OCI-LY1 (cell line): Measurements from ENCODE around the gene CASZ1.

ENCODE experiments used
- H2AFZ ChIP-seq: fragments of 200-600 bp; sonication (generic), shearing (Covaris generic); 2 replicates; pipeline ENCODE4 v1.6.0; 2014; ENCODE audit warnings: antibody characterized with exemption, mild to moderate bottlenecking, low read length
- H3F3A ChIP-seq: fragments of 200-600 bp; sonication (generic), shearing (Covaris generic); 2 replicates; pipeline ENCODE4 v1.6.0; 2014; ENCODE audit warnings: mild to moderate bottlenecking, antibody characterized with exemption, low read length, moderate library complexity; ENCODE audit not compliant: insufficient read depth
- H3K27ac ChIP-seq: fragments of 200-600 bp; sonication (generic); 2 replicates; pipeline ENCODE4 v1.5.1; 2014; ENCODE audit warnings: low read length, mixed run types, mild to moderate bottlenecking, low read depth; ENCODE audit not compliant: poor library complexity, severe bottlenecking
- H3K27me3 ChIP-seq: fragments of 200-600 bp; sonication (generic); 2 replicates; pipeline ENCODE4 v1.6.0; 2014; ENCODE audit warnings: antibody characterized with exemption, mild to moderate bottlenecking, low read length, moderate library complexity; ENCODE audit not compliant: insufficient read depth
- H3K36me3 ChIP-seq: fragments of 200-600 bp; sonication (generic); 2 replicates; pipeline ENCODE4 v1.6.1; 2014; ENCODE audit warnings: mild to moderate bottlenecking, antibody characterized with exemption, low read length, moderate library complexity, mixed read lengths; ENCODE audit not compliant: insufficient read depth
- H3K4me1 ChIP-seq: fragments of 200-600 bp; sonication (generic); 2 replicates; pipeline ENCODE4 v1.5.1; 2014; ENCODE audit warnings: mild to moderate bottlenecking, low read length, moderate library complexity; ENCODE audit not compliant: insufficient read depth, severe bottlenecking
- H3K4me2 ChIP-seq: fragments of 200-600 bp; sonication (generic), shearing (Covaris generic); 2 replicates; pipeline ENCODE4 v1.6.1; 2014; ENCODE audit warnings: low read length
- H3K4me3 ChIP-seq: fragments of 200-600 bp; sonication (generic); 2 replicates; pipeline ENCODE4 v1.5.1; 2014; ENCODE audit warnings: low read length, low read depth, mild to moderate bottlenecking, mixed read lengths; ENCODE audit not compliant: poor library complexity, severe bottlenecking
- H3K79me2 ChIP-seq: fragments of 200-600 bp; shearing (Covaris generic); 2 replicates; pipeline ENCODE4 v1.6.1; 2016; ENCODE audit warnings: mixed run types, low read length, mixed read lengths; ENCODE audit not compliant: insufficient read depth
- H3K9ac ChIP-seq: fragments of 200-600 bp; sonication (generic), shearing (Covaris generic); 2 replicates; pipeline ENCODE4 v1.6.1; 2014; ENCODE audit warnings: mild to moderate bottlenecking, low read length, mixed read lengths
- H3K9me2 ChIP-seq: fragments of 200-600 bp; sonication (generic), shearing (Covaris generic); 2 replicates; pipeline ENCODE4 v1.6.1; 2014; ENCODE audit warnings: low read depth, mild to moderate bottlenecking, low read length, mixed read lengths
- H3K9me3 ChIP-seq: fragments of 200-600 bp; shearing (Covaris generic); 2 replicates; pipeline ENCODE4 v1.6.1; 2014; ENCODE audit warnings: low read length, mixed read lengths
- H4K20me1 ChIP-seq: fragments of 200-600 bp; sonication (generic), shearing (Covaris generic); 2 replicates; pipeline ENCODE4 v1.6.0; 2016; ENCODE audit warnings: mild to moderate bottlenecking, low read length; ENCODE audit not compliant: insufficient read depth
- EZH2 ChIP-seq: fragments of 200-600 bp; sonication (generic), shearing (Covaris generic); IDR thresholded peaks from 2 replicates; pipeline ENCODE4 v1.8.0; 2017; ENCODE audit warnings: borderline replicate concordance, mixed run types, mild to moderate bottlenecking, antibody characterized with exemption, low read length, moderate library complexity, mixed read lengths
- TF ChIP-seq, protein P1 (sequence below): fragments of 200-600 bp; sonication (generic), shearing (Covaris generic); IDR thresholded peaks from 2 replicates; pipeline ENCODE4 v1.5.1; 2017; ENCODE audit warnings: mild to moderate bottlenecking, antibody characterized with exemption, low read length, moderate library complexity, mixed read lengths

The CASZ1 gene, protein sequence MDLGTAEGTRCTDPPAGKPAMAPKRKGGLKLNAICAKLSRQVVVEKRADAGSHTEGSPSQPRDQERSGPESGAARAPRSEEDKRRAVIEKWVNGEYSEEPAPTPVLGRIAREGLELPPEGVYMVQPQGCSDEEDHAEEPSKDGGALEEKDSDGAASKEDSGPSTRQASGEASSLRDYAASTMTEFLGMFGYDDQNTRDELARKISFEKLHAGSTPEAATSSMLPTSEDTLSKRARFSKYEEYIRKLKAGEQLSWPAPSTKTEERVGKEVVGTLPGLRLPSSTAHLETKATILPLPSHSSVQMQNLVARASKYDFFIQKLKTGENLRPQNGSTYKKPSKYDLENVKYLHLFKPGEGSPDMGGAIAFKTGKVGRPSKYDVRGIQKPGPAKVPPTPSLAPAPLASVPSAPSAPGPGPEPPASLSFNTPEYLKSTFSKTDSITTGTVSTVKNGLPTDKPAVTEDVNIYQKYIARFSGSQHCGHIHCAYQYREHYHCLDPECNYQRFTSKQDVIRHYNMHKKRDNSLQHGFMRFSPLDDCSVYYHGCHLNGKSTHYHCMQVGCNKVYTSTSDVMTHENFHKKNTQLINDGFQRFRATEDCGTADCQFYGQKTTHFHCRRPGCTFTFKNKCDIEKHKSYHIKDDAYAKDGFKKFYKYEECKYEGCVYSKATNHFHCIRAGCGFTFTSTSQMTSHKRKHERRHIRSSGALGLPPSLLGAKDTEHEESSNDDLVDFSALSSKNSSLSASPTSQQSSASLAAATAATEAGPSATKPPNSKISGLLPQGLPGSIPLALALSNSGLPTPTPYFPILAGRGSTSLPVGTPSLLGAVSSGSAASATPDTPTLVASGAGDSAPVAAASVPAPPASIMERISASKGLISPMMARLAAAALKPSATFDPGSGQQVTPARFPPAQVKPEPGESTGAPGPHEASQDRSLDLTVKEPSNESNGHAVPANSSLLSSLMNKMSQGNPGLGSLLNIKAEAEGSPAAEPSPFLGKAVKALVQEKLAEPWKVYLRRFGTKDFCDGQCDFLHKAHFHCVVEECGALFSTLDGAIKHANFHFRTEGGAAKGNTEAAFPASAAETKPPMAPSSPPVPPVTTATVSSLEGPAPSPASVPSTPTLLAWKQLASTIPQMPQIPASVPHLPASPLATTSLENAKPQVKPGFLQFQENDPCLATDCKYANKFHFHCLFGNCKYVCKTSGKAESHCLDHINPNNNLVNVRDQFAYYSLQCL (N-terminal part only)

DNA sequence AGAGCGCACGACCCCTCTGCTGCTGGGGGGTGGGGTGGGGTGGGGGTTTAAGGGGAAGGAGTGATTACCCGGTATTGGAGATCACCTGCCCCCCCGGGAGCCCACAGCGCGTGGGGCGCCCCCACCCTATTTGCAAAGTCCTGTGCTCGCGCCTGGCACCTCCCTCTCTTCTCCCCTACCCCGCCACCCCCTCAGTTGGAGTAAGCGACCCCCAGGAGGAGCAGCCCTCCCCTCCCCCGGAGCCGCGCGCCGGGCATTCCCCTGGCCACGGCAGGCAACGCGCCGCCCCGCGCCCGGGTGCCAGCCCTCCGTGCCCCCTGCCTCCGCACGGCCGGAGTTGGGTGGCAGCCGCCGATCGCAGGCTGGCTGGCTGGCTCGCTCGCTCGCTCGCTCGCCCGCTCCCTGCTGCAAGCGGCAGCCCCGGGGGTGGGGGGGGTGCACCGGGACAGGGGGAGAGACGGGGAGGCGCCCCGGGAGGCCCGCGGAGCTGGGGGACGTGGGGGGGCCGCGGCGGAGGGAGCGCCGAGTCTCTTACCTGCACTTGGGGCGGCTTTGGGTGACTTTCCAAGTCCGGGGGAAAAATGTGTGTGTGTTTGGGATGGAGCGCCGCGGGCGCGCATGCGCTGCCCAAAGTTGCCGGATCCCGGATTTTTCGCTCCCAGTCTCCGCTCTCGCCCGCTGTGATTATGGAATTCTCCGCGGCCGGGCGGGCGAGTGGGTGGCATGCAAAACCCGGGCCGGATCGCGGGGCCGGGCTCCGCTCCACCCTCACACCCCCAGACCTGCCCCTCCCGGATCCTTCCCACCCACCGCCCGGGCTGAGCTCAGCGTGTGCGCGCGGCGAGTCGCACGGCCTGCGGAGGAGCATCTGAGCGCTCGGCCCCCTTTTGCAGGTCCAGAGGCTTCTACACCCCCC is at the start of gene CASZ1:
CASZ1 (minus strand) TSS at position 618 of the 916 bp plus-strand sequence. CDS start 102,757 bp downstream, outside the sequence.
- no peak within 1 kb of the TSS for H3K4me2 ChIP-seq
- no peaks in the 10 kb centered on the region for H3K9me2 ChIP-seq
- no peak for TF ChIP-seq EZH2
- TF ChIP-seq, protein P1, sequence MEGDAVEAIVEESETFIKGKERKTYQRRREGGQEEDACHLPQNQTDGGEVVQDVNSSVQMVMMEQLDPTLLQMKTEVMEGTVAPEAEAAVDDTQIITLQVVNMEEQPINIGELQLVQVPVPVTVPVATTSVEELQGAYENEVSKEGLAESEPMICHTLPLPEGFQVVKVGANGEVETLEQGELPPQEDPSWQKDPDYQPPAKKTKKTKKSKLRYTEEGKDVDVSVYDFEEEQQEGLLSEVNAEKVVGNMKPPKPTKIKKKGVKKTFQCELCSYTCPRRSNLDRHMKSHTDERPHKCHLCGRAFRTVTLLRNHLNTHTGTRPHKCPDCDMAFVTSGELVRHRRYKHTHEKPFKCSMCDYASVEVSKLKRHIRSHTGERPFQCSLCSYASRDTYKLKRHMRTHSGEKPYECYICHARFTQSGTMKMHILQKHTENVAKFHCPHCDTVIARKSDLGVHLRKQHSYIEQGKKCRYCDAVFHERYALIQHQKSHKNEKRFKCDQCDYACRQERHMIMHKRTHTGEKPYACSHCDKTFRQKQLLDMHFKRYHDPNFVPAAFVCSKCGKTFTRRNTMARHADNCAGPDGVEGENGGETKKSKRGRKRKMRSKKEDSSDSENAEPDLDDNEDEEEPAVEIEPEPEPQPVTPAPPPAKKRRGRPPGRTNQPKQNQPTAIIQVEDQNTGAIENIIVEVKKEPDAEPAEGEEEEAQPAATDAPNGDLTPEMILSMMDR = no peak
- no peaks in the 10 kb centered on the region for H3K79me2 ChIP-seq
- no peaks in the 10 kb centered on the region for H3K36me3 ChIP-seq
- H3K4me1 ChIP-seq = no peaks in the 10 kb centered on the region
- H3K27me3 ChIP-seq = peaks cover 4% of the 10 kb centered on the region; the same call in 1 of the 2 replicates
- H4K20me1 ChIP-seq = no peaks in the 10 kb centered on the region
- H2AFZ ChIP-seq = no peak within 1 kb of the TSS
- H3K9ac ChIP-seq = no peak within 1 kb of the TSS
- H3K9me3 ChIP-seq = no peaks in the 10 kb centered on the region
- H3K4me3 ChIP-seq = no peak within 1 kb of the TSS
- H3K27ac ChIP-seq = no peak within 1 kb of the TSS
- H3F3A ChIP-seq = no peaks in the 10 kb centered on the region

DNA sequence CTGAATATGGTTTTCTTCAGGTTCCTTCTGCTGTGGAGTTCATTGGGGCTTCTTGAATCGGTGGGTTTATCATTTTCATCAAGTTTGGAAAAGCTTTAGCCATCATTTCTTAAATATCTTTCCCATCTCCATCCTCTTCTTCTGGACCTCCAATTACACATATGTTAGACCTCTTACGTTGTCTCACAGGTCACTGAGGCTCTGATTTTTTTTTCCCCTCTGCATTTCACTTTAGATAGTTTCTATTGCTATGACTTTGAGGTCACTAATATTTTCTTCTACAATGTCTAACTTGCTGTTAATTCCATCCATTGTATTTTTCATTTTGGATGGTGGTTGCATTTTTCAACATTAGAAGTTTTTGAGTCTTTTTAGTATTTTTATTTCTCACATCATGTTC is 47.3 kb upstream of the CASZ1 start:
- H3K36me3 ChIP-seq = no peaks in the 10 kb centered on the region
- no peaks in the 10 kb centered on the region for H3K79me2 ChIP-seq
- no peak overlapping the region for H3K9ac ChIP-seq
- H3K27me3 ChIP-seq = peaks cover 13% of the 10 kb centered on the region; the same call in 1 of the 2 replicates
- no peak overlapping the region for H2AFZ ChIP-seq
- no peaks in the 10 kb centered on the region for H3K9me3 ChIP-seq
- no peak overlapping the region for H3K4me3 ChIP-seq
- no peaks in the 10 kb centered on the region for H3F3A ChIP-seq
- H3K27ac ChIP-seq = no peak overlapping the region
- H3K4me1 ChIP-seq = no peaks in the 10 kb centered on the region
- H3K4me2 ChIP-seq = no peak overlapping the region
- no peaks in the 10 kb centered on the region for H3K9me2 ChIP-seq
- TF ChIP-seq, protein P1 = no peak
- no peak for TF ChIP-seq EZH2
- no peaks in the 10 kb centered on the region for H4K20me1 ChIP-seq
